Gastroesophageal sphincter (tissue), 3 donors: ENCODE results near the gene CCDC154.

Experiments
- EP300 ChIP-seq: sonication (generic); formaldehyde crosslinking; IDR thresholded peaks from one replicate; pipeline ENCODE4 v1.6.1; 2017; ENCODE audit warnings: antibody characterized with exemption, mild to moderate bottlenecking
- TF ChIP-seq, protein P1 (sequence below), 4 experiments: fragments of 200-600 bp in 2 of 4; fragments of 450-650 bp in 2 of 4; sonication (generic) in 1 of 4; IDR thresholded peaks; one replicate each; pipeline ENCODE4 v1.5.1; 2017 to 2019; ENCODE audit warnings: antibody characterized with exemption in 4 of 4, mild to moderate bottlenecking in 2 of 4, moderate library complexity in 2 of 4

- TF ChIP-seq, protein P1, sequence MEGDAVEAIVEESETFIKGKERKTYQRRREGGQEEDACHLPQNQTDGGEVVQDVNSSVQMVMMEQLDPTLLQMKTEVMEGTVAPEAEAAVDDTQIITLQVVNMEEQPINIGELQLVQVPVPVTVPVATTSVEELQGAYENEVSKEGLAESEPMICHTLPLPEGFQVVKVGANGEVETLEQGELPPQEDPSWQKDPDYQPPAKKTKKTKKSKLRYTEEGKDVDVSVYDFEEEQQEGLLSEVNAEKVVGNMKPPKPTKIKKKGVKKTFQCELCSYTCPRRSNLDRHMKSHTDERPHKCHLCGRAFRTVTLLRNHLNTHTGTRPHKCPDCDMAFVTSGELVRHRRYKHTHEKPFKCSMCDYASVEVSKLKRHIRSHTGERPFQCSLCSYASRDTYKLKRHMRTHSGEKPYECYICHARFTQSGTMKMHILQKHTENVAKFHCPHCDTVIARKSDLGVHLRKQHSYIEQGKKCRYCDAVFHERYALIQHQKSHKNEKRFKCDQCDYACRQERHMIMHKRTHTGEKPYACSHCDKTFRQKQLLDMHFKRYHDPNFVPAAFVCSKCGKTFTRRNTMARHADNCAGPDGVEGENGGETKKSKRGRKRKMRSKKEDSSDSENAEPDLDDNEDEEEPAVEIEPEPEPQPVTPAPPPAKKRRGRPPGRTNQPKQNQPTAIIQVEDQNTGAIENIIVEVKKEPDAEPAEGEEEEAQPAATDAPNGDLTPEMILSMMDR (IDR thresholded peaks at IDR 0.05), result no peak
- no peak for TF ChIP-seq EP300
Measured at GRCh38 chr16:1407753-1408152, 36.6 kb downstream of the CCDC154 start.
